ENCODE results near the gene ANKS1A.

ANKS1A gene

GRCh38 chr6:35058865-35059522 is 169.9 kb downstream of the ANKS1A start:
- Histone ChIP-seq H3K27ac (ENCODE audit: poor library complexity, severe bottlenecking) (no peak overlapping the region), H3K4me3 (ENCODE audit: severe bottlenecking) (no peak overlapping the region), H3K4me1 (ENCODE audit: insufficient read depth, poor library complexity, severe bottlenecking) (no peaks in the 10 kb centered on the region), H3K36me3 (ENCODE audit: low read depth) (no peaks in the 10 kb centered on the region; the same call in 1 of the 2 replicates), H3K27me3 (ENCODE audit: insufficient read depth, poor library complexity, severe bottlenecking) (no peaks in the 10 kb centered on the region), H3K9me3 (ENCODE audit: severe bottlenecking) (no peaks in the 10 kb centered on the region)
- TF ChIP-seq, protein P1, sequence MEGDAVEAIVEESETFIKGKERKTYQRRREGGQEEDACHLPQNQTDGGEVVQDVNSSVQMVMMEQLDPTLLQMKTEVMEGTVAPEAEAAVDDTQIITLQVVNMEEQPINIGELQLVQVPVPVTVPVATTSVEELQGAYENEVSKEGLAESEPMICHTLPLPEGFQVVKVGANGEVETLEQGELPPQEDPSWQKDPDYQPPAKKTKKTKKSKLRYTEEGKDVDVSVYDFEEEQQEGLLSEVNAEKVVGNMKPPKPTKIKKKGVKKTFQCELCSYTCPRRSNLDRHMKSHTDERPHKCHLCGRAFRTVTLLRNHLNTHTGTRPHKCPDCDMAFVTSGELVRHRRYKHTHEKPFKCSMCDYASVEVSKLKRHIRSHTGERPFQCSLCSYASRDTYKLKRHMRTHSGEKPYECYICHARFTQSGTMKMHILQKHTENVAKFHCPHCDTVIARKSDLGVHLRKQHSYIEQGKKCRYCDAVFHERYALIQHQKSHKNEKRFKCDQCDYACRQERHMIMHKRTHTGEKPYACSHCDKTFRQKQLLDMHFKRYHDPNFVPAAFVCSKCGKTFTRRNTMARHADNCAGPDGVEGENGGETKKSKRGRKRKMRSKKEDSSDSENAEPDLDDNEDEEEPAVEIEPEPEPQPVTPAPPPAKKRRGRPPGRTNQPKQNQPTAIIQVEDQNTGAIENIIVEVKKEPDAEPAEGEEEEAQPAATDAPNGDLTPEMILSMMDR (IDR thresholded peaks at IDR 0.05; ENCODE audit: poor library complexity, severe bottlenecking): no peak
- DNase-seq (ENCODE audit: low spot score) (no peak), ATAC-seq (ENCODE audit: low read depth) (no peak)

DNA sequence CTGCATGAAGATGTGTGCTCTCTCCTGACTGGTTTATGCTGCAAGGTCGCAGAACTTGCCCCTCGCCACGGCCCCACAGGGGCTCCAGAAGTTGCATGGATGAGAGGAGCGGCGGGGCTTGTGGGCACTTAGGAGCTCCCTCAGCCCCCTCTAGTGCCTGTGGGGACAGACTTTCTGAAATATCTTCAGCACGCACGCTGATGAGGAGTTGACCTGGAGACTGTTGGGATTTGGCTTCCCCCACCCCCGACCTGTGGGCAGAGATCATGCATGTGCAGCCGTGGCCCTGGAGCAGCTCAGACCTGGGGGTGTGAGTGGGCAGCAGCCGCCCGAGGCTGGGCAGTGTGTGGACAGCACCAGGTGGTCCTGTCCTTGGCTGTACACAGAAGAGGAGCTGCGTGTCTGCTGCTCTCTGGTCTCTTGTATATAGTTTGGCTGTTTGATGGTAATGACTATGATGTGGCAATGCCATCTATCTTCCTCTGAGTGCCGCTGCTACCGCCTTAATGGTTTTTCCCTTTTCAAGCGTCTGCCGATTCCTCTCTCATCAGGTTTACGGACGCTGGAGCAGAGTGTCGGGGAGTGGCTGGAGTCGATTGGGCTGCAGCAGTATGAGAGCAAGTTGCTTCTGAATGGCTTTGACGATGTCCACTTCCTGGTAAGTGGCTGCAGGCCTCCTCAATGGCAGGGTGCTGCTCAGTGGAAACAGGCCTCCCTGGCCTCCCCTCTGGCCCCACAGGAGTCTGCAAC is 170.7 kb downstream of the ANKS1A start:
- DNase-seq (ENCODE audit: low spot score): no peak
- Histone ChIP-seq H3K27me3 (ENCODE audit: insufficient read depth, poor library complexity, severe bottlenecking) (no peaks in the 10 kb centered on the region), H3K27ac (ENCODE audit: poor library complexity, severe bottlenecking) (no peak overlapping the region), H3K36me3 (ENCODE audit: low read depth) (no peaks in the 10 kb centered on the region; the same call in 1 of the 2 replicates), H3K4me1 (ENCODE audit: insufficient read depth, poor library complexity, severe bottlenecking) (no peaks in the 10 kb centered on the region), H3K4me3 (ENCODE audit: severe bottlenecking) (no peak overlapping the region), H3K9me3 (ENCODE audit: severe bottlenecking) (no peaks in the 10 kb centered on the region)
- TF ChIP-seq, protein P1 (IDR thresholded peaks at IDR 0.05; ENCODE audit: poor library complexity, severe bottlenecking): no peak
- ATAC-seq (ENCODE audit: low read depth): no peak

GRCh38 chr6:35061102-35061615 is 172.1 kb downstream of the ANKS1A start:
- no peaks in the 10 kb centered on the region for H3K9me3 ChIP-seq (ENCODE audit: severe bottlenecking)
- no peak overlapping the region for H3K4me3 ChIP-seq (ENCODE audit: severe bottlenecking)
- H3K36me3 ChIP-seq (ENCODE audit: low read depth): no peaks in the 10 kb centered on the region; the same call in 1 of the 2 replicates
- ATAC-seq (ENCODE audit: low read depth): no peak
- TF ChIP-seq, protein P1 (IDR thresholded peaks at IDR 0.05; ENCODE audit: poor library complexity, severe bottlenecking): no peak
- H3K27me3 ChIP-seq (ENCODE audit: insufficient read depth, poor library complexity, severe bottlenecking): no peaks in the 10 kb centered on the region
- no peak overlapping the region for H3K27ac ChIP-seq (ENCODE audit: poor library complexity, severe bottlenecking)
- no peaks in the 10 kb centered on the region for H3K4me1 ChIP-seq (ENCODE audit: insufficient read depth, poor library complexity, severe bottlenecking)
- DNase-seq (ENCODE audit: low spot score): no peak

GRCh38 chr6:35061651-35062410 is 172.8 kb downstream of the ANKS1A start:
- H3K9me3 ChIP-seq (ENCODE audit: severe bottlenecking): no peaks in the 10 kb centered on the region
- no peaks in the 10 kb centered on the region for H3K27me3 ChIP-seq (ENCODE audit: insufficient read depth, poor library complexity, severe bottlenecking)
- H3K4me1 ChIP-seq (ENCODE audit: insufficient read depth, poor library complexity, severe bottlenecking): no peaks in the 10 kb centered on the region
- ATAC-seq (ENCODE audit: low read depth): no peak
- H3K36me3 ChIP-seq (ENCODE audit: low read depth): no peaks in the 10 kb centered on the region; the same call in 1 of the 2 replicates
- no peak overlapping the region for H3K27ac ChIP-seq (ENCODE audit: poor library complexity, severe bottlenecking)
- no peak overlapping the region for H3K4me3 ChIP-seq (ENCODE audit: severe bottlenecking)
- DNase-seq (ENCODE audit: low spot score): no peak
- TF ChIP-seq, protein P1 (IDR thresholded peaks at IDR 0.05; ENCODE audit: poor library complexity, severe bottlenecking): no peak
